ENCODE data around the gene FAM163B.

DNA sequence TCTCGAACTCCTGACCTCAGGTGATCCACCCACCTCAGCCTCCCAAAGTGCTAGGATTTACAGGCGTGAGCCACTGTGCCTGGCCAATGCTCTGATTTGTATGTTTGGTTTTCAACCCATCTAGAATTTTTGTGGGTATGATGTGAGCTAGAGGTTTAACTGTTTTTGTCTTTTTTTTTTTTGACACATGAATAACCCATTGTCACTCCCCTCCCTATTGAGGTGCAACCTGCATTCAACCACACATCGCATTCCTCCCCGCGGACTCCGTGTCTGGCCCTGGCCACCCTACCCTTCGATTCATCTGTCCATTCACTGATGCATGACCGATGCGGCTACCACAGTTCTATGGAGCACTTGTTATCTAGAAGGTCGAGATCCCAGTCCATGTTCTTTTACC is 9.5 kb upstream of the FAM163B start:
- TF ChIP-seq COPS2 (conservative IDR thresholded peaks at IDR 0.05): no peak
- TF ChIP-seq RNF2 (IDR thresholded peaks at IDR 0.05): no peak
- no peak for TF ChIP-seq TBL1XR1 (IDR thresholded peaks at IDR 0.05; ENCODE audit: low read length in 2 of 2)
- no peak for TF ChIP-seq ZNF253 (CRISPR knock-in tag; conservative IDR thresholded peaks at IDR 0.05)
- no peak for TF ChIP-seq ARID2 (IDR thresholded peaks at IDR 0.05)
- no peak for TF ChIP-seq NR2C1 (IDR thresholded peaks at IDR 0.05)
- TF ChIP-seq NR2C1 (tag; IDR thresholded peaks at IDR 0.05): no peak

All from K562 (cell line).